HG03565 (cell line): ENCODE data around the gene RPAP3.

Experiments
- ATAC-seq: cut with Tn5 transposase; IDR thresholded peaks from one replicate; pipeline ENCODE4 v1.9.1; 2021; ENCODE audit warnings: mild to moderate bottlenecking, moderate library complexity; ENCODE audit not compliant: unreplicated experiment

Gene RPAP3

GRCh38 chr12:47743311-47743860 is 37.6 kb upstream of the RPAP3 start:
- ATAC-seq: no peak

DNA sequence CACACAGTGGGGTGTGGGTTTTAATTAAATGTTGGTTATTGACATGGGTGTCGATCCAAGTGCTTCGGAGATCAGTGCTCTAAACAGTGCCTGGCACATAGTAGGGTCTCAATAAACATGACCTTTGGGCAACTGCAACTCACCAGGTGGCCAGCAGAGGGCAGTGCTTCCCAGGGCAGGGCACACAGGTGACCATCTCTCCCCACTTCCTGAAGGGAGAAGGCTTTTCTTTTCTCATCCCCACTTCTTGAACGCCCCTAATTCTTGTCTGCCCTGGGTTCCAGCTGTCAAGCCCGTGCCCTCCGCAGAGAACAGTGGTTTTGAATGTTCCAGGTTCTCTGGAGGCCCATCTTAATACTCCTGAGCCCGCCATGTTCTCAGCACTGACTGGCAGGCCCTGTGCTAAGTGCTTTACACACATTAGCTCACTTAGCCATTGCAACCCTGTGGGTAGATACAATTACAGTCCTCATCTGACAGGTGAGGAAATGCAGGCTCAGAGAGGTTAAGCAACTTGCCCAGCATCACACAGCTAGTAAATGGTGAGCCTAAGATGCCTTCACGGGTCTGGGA is 36.5 kb upstream of the RPAP3 start:
- no peak for ATAC-seq

DNA sequence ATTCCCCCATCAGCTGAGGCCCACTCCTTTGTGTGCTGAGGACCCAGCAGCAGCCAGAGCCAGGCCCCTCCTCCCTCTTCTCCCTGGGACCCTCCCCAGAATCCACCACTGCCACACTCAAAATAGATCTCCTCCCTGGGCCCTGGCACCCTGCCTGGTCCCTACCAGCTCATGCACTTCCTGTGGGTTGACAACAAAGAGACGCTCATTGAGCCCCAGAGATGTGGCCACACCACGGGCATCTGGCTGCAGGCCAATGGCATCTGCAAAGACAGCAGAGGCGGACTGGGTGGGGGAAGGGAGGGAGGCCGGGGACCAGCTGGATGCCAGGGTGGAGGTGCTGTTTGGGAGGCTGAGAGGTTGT is 35.5 kb upstream of the RPAP3 start:
- ATAC-seq: no peak

DNA sequence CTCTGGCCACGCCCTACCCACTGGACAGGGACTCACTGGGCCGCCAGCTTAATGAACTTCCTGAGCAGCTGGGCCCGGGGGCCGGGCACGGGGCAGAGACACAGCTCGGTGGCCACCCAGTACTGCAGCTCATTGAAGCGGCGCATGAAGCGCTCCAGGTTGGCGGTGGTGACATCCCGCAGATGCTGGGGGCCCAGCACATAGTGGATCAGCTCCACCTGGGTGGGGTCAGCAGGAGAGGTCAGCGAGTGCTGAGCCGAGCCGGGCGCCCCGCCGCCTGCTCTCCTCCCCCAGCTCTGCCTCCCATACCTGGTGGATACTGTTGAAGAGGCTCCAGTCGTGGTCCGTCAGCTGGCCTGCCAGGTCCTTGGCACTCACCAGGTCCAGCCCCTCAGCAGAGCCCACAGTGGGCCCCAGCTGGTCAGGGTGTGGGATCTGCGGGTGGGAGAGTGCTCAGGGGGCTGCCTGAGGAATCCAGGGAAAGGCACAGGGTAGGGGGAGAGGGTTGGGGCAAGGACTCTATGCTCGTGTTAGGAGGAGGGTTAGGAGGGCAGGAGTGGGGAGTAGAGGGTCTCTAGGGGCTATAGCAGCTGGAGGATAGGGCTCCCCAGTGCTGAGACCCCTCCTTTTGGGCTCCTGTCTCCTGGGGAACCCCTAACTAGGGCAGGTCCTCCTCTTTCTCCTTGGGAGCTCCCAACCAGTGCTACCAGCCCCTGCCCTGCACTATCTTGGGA is 34.9 kb upstream of the RPAP3 start:
- ATAC-seq: peak; percentile 36

- ATAC-seq: peak; percentile 37
Measured at GRCh38 chr12:47739979-47740378, 34.1 kb upstream of the RPAP3 start.

DNA sequence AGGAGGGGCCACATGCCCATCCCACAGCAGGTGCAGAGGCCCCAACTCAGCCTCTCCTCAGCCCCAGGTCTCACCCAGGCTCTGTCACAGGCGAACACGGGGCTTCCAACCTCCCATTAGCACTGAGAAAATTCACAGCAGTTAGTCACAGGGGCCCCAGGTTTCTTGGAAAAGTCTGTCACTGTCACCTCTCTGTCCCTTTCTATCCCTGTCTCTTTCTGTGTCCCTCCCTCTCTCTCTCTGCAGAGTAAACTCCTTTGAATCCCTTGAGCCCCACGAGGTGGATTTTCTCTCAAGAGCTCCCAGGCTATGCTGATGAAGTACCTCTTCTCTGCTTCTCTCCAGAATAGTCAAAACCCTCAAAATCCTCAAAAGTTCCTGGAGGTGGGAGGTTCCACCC is 33.5 kb upstream of the RPAP3 start:
- ATAC-seq: no peak

DNA sequence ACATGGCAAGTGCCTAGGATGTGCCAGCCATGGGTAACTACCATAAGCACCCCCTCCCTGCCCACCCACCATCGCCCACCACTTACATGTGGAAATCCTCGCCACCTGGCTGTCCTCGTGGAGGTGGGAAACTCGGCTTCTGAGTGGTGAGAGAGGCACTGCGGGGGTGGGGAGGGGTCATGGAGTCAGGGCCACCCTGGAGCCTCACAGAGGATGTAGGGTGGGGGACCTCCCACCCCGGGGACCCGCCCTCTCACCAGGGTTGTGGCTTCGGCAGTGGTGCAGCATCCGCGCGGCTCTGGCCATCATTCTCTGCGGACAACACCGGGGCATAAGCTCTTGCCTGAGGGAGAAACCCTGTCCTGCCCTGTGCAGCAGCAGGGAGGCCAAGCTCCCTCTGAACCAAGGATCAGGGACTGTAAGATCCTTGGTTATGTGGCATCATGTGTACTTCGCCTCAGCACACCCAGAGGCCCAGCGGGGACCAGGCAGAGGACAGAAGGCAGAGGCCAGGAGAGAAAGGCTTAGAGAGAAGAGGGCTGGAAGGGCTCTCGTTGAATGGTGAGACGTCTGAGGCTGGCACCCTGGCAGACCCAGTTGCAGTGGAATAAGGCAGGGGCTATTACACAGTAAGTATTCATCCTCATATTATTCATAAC is 32.2 kb upstream of the RPAP3 start:
- ATAC-seq: no peak

DNA sequence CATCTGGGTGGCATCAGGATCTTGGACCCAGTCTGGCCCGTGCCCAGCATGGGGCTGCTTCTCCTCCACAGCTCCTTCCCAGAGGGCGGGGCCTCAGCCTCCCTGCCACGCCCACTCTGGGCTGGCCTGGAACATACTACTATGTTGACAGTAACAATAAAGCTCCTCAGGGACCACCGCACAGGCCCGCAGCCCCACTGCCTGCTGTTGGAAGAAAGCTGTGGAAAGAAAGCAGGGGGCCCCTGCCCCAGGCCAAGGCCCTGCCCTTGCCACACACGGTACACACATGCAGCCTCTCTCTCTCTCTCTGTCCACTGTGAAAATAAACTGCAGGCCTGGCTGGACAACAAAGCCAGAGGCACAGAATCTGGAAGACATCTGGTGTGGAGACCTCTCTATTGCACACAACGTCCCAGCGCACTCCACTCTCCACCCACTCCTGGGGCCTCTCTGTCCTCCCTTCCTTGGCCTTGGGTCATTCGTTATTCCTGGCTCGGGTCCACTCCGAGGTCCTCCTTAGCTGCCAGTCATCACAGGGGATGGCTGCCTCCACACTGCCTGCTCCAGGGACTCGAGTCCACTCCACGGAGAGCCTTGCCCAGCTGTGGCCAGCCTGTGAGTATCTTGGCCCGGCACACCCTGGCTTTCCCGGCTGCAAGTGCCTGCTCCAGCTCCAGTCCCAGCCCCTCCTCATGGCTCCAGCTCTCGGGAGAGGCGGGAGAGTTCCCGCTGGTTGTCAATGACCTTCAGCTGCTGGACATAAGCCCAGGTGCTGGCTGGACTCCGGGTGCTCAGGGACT is 31.2 kb upstream of the RPAP3 start:
- no peak for ATAC-seq

GRCh38 chr12:47736216-47736615 is 30.4 kb upstream of the RPAP3 start:
- no peak for ATAC-seq

- ATAC-seq: no peak
Measured at GRCh38 chr12:47735649-47736048, 29.8 kb upstream of the RPAP3 start.

DNA sequence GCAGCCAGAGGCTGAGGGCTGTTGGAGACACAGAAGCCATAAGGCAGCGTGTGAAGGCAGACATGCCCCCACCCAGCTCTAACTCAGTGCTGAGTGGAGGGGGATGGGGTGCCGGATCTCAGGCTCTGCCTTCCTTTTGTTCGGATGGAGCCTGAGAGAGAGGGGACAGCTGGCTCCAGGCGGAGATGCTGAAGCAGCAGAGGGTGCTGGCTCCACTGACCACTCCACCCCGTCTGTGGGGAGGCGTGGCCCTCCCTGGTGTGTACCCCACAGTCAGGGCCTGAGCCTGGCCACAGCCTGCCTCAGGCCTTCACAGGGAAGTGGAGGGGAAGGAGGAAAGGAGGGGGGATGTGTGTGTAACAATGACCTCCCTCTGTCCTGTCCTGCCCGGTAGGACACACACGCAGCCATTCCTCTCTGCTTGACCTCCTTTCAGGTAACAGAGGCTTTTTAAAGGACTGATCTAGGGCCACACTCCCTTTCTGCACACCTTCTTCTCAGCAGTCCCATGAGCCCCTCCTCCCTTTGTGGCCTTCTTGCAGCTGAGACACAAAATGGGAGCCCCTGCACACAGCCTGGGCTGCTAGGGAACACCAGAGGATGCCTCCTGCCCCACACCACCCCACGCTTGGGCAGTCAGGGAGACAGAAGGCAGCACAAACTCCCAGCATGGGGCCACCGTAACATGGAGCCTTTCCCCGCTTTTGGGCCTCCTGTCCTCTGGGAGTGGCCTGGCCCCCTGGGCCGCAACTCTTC is 29.1 kb upstream of the RPAP3 start:
- ATAC-seq: no peak

- ATAC-seq: no peak
Measured at GRCh38 chr12:47733142-47733541, 27.3 kb upstream of the RPAP3 start.

DNA sequence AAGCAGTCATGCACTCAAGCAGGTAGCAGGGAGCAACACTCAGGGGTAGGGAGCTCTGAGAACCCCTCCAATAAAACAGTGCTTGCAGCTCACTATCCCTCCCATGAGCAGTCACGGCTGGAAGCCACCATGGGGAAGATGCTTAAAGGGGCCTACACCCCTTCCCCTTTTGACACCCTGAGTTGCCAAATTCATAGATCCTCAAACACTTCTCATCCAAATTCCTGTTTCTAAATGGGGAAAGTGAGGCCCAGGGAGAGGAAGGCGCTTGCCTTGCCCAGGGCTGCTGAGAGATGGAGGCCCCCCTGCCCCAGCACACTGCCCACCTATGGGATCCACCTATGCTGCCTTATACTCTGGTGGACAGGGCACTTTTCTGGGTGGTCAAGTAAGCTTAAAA is 26.7 kb upstream of the RPAP3 start:
- no peak for ATAC-seq

- no peak for ATAC-seq
Measured at GRCh38 chr12:47731723-47732122, 25.9 kb upstream of the RPAP3 start.

GRCh38 chr12:47730341-47730744 is 24.5 kb upstream of the RPAP3 start:
- ATAC-seq: no peak

- ATAC-seq: no peak
Measured at GRCh38 chr12:47729233-47729632, 23.4 kb upstream of the RPAP3 start.

DNA sequence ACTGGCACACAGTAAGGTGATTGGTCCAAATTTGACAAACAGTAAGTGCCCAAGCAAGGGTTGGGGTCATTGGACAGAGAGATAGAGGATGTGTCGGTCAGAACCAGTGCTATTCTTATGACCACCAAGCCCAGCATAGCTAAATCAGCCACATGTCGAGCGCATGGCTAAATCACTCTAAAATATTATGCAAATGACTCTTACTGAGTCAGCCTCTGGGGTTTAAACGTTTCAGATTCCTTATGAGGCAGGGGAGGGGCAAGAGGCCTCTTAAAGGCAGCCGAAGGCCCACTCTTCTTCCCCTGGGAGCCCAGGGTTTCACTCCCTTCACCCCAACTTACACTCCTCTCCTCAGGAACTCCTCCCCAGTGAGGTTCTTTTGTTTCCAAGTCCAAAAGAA is 20.1 kb upstream of the RPAP3 start:
- ATAC-seq: peak; percentile 89

DNA sequence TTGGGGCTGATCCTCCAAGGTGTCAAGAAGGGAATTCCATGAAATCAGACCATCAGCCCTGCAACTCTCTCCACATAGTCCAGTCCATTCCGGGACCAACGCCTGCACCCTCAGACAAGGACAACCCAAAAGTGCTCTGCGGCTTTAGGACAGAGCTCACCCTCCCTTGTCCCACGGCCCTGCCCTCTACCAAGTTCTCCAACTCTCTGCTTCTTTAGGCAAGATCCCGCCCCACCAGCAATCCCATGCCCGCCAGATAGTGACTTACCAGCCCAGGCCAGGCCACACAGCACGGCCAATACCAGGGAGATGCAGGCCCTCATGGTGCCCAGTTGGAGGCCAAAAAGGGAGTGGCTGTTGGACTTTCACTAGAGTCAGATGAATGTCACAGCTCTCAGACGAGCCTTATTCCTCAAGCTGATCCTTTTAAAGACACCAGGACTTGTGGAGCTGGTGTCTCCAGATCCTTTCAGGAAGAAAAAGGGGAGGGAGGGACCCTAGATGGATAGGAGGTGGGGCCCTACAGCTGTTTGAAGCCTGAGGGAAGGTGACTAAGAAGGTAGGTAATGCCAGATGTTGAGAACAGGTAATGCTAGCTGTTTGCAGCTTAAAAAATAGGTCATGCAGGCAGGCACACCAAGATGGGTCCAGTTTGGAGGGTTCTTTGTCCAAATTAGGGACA is 19.4 kb upstream of the RPAP3 start, which contains the start of gene ENDOU:
ENDOU (minus strand) TSS at position 400 of the 682 bp plus-strand sequence; CDS start at position 323, 77 bp downstream.
- ATAC-seq: no peak

DNA sequence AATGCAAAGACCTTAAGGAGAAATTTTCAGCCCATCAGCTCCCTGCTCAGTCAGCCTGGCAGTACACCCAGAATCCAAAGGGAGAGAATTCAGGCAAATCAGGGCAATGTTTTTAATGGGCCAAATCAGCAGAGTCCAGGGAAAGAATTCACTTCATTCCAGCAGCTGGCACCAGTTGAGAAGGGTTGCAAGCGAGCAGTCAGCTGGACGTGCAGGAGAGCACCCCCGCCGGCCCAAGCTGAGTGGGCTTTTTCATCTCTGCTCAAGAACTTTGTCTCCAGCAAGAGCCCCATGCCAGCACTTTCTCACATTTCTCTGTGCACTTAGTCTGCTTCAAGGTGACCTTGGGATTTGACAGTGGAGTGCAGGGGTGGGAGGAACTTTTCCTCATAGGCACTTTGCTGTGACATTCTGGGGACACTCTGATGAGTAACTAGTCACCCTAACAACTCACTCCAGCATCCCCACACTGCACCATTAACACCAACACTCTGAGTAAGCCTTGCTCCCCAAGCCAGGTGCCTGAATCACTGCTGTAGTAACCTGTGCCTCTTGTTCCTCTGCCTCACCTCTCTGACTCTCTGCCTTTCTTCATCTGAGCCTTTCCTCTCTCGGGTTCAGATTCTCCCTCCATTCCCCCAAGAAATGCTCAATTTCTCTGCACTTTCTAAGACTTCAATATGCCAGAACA is 17.3 kb upstream of the RPAP3 start:
- ATAC-seq: no peak
